GM12874 (cell line): ENCODE measurements around the gene MRPS34.

Source experiments
- CTCF ChIP-seq: IDR thresholded peaks from 2 replicates; pipeline ENCODE4 v1.5.1; 2011; ENCODE audit warnings: low read depth, mild to moderate bottlenecking, control low read depth, low read length, moderate library complexity; ENCODE audit not compliant: insufficient read depth

Gene MRPS34

GRCh38 chr16:1793578-1794220 is 20.8 kb upstream of the MRPS34 start, which contains the start of gene IGFALS:
Gene IGFALS, minus strand, starts transcription at chr16:1793705. Its CDS starts 53 bp downstream, at chr16:1793652.
- TF ChIP-seq CTCF = no peak

- no peak for TF ChIP-seq CTCF
These were observed 20.1 kb upstream of the MRPS34 start for GRCh38 chr16:1792836-1793577.

- TF ChIP-seq CTCF = no peak
These were observed 19.2 kb upstream of the MRPS34 start for GRCh38 chr16:1791943-1792812.

DNA sequence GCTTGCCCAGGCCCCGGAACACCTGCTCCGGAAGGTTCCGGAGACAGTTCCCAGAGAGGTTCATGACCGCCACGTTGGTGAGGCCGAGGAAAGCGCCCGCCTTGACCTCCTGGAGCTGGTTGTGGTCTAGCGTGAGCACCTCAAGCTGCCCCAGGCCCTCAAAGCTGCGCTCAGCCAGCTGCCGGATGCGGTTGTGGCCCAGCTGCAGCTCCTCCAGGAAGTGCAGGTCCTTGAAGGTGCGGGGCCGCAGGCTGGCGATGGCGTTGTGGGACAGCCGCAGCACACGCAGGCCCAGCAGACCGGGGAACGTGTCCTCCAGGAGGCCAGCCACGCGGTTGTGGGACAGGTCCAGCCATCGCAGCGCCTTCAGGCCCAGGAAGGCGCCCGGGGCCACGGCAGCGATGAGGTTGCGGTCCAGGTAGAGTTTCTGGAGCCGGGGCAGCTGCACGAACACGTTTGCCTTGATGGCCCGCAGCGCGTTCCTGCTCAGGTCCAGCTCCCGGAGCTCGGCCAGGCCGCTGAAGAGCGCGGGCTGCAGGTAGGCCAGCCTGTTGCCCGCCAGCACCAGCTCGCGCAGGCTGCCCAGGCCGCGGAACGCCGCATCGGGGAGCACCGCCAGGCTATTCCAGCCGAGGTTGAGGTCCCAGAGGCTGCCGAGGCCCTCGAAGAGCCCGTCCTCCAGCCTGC is 18.5 kb upstream of the MRPS34 start:
- no peak for TF ChIP-seq CTCF

DNA sequence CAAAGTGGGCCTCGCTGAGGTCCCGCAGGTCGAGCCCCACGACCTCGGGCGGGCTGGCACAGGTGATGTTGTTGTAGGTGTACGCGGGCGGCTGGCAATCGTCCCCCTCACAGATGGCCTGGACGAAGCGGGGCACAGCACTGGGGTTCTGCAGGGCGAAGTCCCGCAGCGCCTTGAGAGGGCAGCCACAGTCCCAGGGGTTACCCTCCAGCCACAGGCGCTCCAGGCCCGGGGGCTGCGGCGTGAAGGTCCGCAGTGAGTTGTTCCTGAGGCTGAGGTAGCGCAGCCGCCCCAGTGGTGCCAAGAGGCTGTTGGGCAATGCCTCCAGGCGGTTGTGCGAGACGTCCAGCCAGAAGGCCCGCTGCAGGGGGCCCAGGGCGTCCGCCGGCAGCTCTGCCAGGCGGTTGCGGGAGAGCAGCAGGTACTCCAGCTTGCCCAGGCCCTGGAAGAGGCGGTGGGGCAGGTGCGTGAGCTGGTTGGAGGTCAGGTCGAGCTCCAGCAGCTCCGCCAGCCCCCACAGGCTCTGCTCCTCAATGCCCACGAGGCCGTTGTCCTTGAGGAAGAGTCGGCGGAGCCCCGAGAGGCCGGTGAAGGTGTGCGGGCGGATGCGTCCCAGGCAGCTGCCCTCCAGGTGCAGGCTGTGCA is 17.8 kb upstream of the MRPS34 start:
- no peak for TF ChIP-seq CTCF

GRCh38 chr16:1790261-1790610 is 17.3 kb upstream of the MRPS34 start:
- no peak for TF ChIP-seq CTCF
